Measurements from ENCODE around the gene MAL.
A peak's percentile ranks its signal among the peaks of the same experiment; 100 is the strongest.

MAL gene

DNA sequence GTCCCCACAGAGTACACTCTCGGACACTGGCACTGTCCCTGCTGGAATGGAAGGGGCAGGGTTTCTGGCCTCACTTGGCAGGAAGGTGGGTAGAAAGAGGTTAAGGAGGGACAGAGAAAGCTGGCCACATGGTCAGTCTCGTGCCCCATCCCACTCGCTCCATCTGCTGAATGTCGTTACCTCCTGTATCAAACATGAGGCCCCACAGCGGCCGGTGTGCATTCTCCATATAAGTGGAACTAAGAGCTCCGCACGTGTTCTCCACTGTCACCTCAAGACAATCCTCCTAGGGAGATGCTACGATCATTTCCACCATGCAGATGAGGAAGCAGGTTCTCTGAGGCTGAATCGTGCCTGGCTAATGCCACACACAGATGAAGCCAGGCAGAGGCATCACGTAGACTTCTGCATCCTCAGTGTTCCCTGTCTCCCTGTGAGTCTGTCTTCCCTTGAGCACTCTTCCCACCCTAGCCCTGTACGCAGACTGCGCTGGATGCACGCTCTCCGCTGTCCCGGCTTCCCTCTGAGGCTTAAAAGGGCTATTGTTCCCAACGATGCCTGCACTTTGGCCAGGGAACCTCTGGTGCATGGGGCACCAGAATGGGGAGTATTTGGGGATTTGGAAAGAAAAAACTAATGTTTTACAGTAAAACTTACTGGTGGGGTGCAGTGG lies 35.1 kb downstream of the MAL start:
- no peak overlapping the region for H3K4me3 ChIP-seq (ENCODE audit: low read depth, low read length)

DNA sequence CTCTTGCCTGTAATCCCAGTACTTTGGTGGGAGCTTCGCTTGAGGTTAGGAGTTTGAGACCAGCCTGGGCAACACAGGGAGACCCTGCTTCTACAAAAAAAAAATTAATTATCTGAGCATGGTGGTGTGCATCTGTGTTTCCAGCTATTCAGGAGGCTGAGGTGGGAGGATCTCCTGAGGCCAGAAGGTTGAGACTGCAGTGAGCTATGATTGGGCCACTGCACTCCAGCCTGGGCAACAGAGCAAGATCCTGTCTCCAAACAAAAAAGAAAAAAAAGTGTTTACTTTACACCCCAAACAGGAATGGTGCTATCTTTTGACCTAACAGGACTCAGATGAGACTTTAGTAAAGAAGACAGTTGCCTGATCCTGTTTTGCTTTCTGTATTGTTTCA lies 35.6 kb downstream of the MAL start:
- no peak overlapping the region for H3K4me3 ChIP-seq (ENCODE audit: low read depth, low read length)

GRCh38 chr2:95061601-95062183 lies 36.2 kb downstream of the MAL start:
- no peak overlapping the region for H3K4me3 ChIP-seq (ENCODE audit: low read depth, low read length)

DNA sequence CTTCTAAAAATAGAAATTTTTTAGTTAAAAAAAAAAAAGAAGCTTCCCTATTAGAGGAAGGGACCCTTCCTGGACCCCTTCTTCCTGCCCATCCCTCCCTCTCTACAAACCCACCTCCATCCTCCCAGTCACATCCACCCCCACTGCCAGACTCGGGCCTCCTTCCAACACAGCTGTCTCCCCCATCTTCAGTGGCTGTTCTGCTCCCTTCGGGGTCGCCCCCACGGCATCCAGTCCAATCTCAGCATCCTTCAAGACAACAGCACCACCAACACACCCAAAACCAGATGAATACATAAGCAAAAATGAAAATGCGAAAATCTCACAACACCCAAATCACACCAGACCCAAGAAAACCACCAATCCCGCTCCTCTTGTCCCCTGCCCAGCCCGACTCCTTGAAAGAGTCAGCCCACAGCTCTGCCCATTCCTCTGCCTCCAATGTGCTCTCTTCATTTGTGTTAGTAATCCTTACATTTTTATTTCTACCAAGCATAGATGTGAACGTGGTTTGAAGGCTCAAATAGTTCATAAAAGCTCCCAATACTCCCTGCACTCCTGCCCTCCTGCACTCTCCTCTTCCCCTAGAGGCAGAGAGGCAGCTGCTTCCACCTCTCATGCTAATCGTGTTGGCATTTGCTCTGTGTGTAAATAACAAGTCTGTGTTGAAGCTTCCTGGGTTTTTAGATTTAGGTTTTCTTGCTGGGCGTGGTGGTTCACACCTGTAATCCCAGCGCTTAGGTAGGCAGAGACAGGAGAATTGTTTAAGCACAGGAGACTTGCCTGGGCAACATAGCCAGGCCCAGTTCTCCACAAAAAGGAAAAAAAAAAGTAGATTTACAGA lies 37.0 kb downstream of the MAL start:
- no peak overlapping the region for H3K4me3 ChIP-seq (ENCODE audit: low read depth, low read length)

DNA sequence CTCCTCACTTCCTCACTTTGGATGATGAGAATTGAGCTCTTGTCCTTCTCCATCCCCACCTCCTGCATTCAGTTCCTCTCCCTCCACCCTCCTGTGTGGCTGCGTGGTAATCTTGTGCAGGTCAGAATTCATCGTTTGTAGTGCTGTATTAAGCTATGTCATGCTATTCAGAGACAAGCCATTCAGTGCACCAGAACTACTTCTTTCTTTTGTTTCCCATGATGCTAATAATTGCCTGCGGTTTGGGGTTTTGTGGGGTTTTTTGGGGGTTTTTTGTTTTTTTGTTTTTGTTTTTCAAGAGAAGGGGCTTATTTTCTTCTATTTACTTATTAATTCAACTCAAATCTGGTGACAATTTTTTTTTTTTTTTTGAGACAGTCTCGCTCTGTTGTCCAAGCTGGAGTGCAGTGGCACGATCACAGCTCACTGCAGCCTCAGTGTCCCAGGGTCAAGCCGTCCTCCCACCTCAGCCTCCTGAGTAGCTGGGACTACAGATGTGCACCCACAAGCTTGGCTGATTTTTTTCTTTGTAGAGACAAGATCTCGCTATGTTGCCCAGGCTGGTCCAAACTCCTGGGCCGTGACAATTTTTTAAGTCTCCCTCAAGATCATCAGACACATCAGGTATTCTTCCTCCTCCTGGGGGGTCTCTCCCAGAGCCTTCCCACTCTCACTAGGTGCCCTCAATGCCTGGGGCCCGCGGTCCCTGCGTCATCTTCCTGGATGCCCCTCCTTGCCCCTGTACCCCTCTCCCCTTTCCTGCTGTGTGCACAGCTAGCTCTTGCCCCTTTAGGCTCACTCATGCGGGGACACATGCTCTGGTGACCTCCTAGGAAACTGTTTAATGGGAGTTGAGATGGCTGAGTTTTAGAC lies 37.8 kb downstream of the MAL start:
- no peak overlapping the region for H3K4me3 ChIP-seq (ENCODE audit: low read depth, low read length)

- H3K4me3 ChIP-seq (ENCODE audit: low read depth, low read length): no peak overlapping the region
These were observed 42.7 kb downstream of the MAL start for GRCh38 chr2:95068256-95068655.

GRCh38 chr2:95069465-95069864 lies 44.0 kb downstream of the MAL start:
- H3K4me3 ChIP-seq (ENCODE audit: low read depth, low read length): no peak overlapping the region

DNA sequence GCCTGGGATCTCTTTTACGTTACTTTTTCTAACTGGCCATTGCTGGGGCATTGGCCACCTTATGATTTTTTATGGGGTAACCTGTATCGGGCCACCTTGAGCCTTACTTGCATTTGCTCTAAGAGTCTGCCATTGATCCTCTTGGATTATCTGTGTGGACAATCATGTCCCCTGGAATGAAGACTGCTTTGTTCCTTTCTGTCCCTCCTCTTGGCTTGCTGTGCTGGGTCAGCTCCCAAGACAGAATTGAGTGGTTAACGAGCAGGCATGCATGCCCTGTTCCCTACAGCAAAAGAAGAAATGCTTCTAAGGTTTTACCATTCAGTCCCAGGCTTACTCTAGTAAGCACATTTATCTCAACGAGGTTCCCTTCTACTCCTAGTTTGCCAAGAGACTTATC lies 46.3 kb downstream of the MAL start:
- no peak overlapping the region for H3K4me3 ChIP-seq (ENCODE audit: low read depth, low read length)

DNA sequence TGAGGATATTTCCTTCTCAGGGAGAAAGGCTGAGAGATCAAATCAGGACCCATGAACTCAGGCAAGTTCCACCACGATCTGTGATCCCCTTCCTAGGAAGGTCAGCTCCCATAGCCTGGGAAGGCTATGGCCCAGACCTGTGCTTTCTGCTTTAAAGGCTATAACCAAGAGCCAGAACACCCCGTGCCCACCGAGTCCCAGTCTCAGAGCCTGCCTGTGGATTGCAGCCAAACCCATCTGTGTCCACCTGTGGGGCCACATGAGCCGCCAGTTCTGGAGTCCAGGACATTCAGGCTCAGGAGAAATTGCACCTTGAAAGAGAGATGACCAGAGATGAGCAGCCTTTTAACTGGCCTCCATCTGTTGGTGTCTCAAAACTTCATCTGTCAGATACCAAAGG lies 46.9 kb downstream of the MAL start:
- no peak overlapping the region for H3K4me3 ChIP-seq (ENCODE audit: low read depth, low read length)

DNA sequence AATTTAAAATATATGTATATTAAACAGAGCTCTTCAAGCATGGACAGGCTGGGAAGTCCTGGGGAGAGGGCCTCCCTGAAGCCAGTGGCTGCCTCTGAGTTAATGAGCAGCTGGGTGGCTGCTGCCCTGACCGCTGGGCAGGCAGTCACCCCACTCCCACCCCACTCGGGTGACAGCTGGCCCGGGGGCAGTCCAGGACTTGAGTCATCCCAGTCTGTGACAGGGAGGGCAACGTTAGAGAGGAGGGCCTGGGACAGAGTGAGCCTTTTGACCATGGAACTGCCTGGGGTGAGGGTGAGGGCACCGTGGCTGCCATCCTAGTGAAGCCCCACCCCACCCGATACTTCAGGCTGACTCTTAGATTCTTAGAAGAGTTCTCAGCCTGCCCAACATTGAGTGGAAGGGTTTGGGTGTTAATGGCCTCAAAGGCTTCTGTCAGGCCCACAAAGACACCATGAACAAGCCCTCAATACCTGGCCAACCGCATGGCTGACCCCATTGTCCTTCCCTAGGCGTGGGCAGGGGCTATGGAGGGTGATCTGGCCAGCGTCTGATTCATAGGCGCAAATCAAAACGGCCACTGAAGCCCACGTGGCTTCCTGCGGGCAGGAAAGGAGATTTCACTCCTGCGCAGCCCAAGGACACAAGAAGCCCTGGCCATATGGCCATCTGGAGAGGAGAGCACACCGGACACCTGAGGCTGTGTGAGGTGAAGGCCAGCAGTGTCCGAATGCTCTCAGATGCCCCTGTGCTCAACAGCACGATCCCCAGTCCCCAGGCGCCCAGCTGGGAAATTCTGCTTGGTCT lies 48.6 kb downstream of the MAL start:
- H3K4me3 ChIP-seq (ENCODE audit: low read depth, low read length): no peak overlapping the region

- no peak overlapping the region for H3K4me3 ChIP-seq (ENCODE audit: low read depth, low read length)
These were observed 49.3 kb downstream of the MAL start for GRCh38 chr2:95074663-95075439.

DNA sequence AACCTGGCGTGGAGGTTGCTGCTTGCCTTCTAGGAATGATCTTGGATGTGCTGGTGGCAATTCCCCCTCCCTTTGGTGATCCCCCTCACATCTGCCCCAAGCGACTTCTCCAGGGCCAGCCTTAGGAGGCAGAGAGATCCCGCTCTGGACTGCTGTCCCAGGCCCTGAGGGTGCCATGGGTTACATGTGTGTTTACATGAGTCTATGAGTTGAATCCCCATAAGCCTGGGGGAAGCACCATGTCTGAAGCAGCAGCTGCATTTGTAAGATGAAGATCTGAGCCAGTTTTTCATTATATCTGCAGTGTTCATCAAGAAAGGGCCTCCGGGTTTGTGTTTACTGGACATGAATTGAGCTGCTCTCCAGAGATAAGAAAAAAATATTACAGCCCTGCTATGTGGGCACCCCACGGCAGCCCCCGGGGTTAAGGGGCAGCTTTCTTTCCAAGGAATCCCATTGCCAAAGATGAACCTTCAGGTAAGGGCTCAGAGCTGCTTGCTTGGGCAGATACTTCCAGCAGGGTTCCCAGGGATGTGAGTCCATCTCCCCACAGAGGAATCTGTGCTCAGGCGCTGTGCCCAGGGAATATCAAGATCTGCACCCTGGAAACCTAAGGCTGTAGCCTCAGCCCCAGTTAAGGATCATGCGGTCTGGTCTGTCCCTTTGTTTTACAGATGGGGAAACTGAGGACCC lies 50.1 kb downstream of the MAL start:
- H3K4me3 ChIP-seq (ENCODE audit: low read depth, low read length): no peak overlapping the region

- H3K4me3 ChIP-seq (ENCODE audit: low read depth, low read length): peak overlapping the region; percentile 50
These were observed 51.4 kb downstream of the MAL start for GRCh38 chr2:95076705-95077529.

- no peak overlapping the region for H3K4me3 ChIP-seq (ENCODE audit: low read depth, low read length)
These were observed 52.0 kb downstream of the MAL start for GRCh38 chr2:95077530-95077825.

- H3K4me3 ChIP-seq (ENCODE audit: low read depth, low read length): no peak overlapping the region
These were observed 52.5 kb downstream of the MAL start for GRCh38 chr2:95077861-95078603.

GRCh38 chr2:95079199-95079683 lies 53.7 kb downstream of the MAL start:
- H3K4me3 ChIP-seq (ENCODE audit: low read depth, low read length): no peak overlapping the region

DNA sequence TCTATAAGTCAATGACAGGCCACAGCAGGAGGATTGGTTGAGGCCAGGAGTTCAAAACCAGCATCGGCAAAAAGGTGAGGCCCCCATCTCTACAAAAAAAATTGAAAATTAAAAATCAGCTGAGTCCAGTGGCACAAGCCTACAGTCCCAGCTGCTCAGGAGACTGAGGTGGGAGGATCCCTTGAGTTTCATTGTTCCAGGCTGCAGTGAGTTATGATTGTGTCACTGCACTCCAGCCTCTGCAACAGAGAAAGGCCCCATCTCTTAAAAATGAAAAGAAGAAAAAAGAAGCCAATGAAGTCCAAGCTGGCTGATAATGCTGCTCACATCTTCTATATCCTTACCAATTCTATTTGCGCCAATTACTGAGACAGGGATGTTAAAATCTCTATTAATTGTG lies 57.0 kb downstream of the MAL start:
- no peak overlapping the region for H3K4me3 ChIP-seq (ENCODE audit: low read depth, low read length)

- no peak overlapping the region for H3K4me3 ChIP-seq (ENCODE audit: low read depth, low read length)
These were observed 60.5 kb downstream of the MAL start for GRCh38 chr2:95086017-95086416.
